LHCN-M2 (cell line): ENCODE results near the gene NRL. TPM values are rescaled to one million over a fixed set of nuclear protein-coding genes. Genes with fewer than 3 reads are reported as not detected.
"Not testable (repeated sequence)": the region's sequence is repeated elsewhere in the genome, so short reads cannot be mapped to it uniquely, and the experiment has no call there.

ENCODE experiments used
- DNase-seq: peaks from one replicate; pipeline ENCODE4 v3.0.0-alpha.2; 2012; ENCODE audit warnings: low read depth
- total RNA-seq: library from RNA; depleted of rRNA; stranded (reverse); fragments of >200 nt; gene quantifications from 2 replicates; pipeline ENCODE4 v1.2.3, GENCODE V29; 2014

The NRL gene
- total RNA-seq, 1 experiment from 2014 or later, result 3.0 TPM

GRCh38 chr14:24127673-24128072, 12.9 kb upstream of the NRL start:
- no peak for DNase-seq

GRCh38 chr14:24126939-24127338, 12.2 kb upstream of the NRL start:
- no peak for DNase-seq

GRCh38 chr14:24123424-24124417, 9.0 kb upstream of the NRL start:
- no peak for DNase-seq

GRCh38 chr14:24122898-24123297, 8.1 kb upstream of the NRL start:
- DNase-seq, result no peak

GRCh38 chr14:24122416-24122815, 7.7 kb upstream of the NRL start:
- DNase-seq, result no peak

- DNase-seq, result no peak
Measured at GRCh38 chr14:24121210-24121609, 6.5 kb upstream of the NRL start.

- DNase-seq, result no peak
Measured at GRCh38 chr14:24119691-24120090, 4.9 kb upstream of the NRL start.

- no peak for DNase-seq
Measured at GRCh38 chr14:24117179-24117578, 2.4 kb upstream of the NRL start.

- DNase-seq, result no peak
Measured at GRCh38 chr14:24116128-24116814, 1.5 kb upstream of the NRL start.

- no peak for DNase-seq
Measured at GRCh38 chr14:24115422-24116127, 826 bp upstream of the NRL start.

- DNase-seq, result peak; percentile 91
Measured at GRCh38 chr14:24113801-24114531, 783 bp downstream of the NRL start.

GRCh38 chr14:24113379-24113800, 1.4 kb downstream of the NRL start:
- no peak for DNase-seq

GRCh38 chr14:24110523-24110922, 4.2 kb downstream of the NRL start:
- no peak for DNase-seq

GRCh38 chr14:24110060-24110459, 4.7 kb downstream of the NRL start:
- DNase-seq, result no peak

GRCh38 chr14:24108336-24108874, 6.3 kb downstream of the NRL start:
- DNase-seq, result no peak

GRCh38 chr14:24106672-24107271, 8.0 kb downstream of the NRL start:
- no peak for DNase-seq

GRCh38 chr14:24105609-24106239, 9.0 kb downstream of the NRL start:
- not testable (repeated sequence) for DNase-seq

- no peak for DNase-seq
Measured at GRCh38 chr14:24103451-24103850, 11.3 kb downstream of the NRL start.

GRCh38 chr14:24102357-24103048, 12.2 kb downstream of the NRL start:
- DNase-seq, result no peak
